HG02759 (cell line): ENCODE data around the gene CDC5L.

Experiments used
- ATAC-seq: cut with Tn5 transposase; IDR thresholded peaks from one replicate; pipeline ENCODE4 v1.9.1; 2021; ENCODE audit warnings: mild to moderate bottlenecking, moderate library complexity; ENCODE audit not compliant: unreplicated experiment

The CDC5L gene

GRCh38 chr6:44495036-44495901 lies 107.8 kb downstream of the CDC5L start:
- ATAC-seq: no peak

GRCh38 chr6:44496665-44497369 lies 109.3 kb downstream of the CDC5L start:
- ATAC-seq: no peak

DNA sequence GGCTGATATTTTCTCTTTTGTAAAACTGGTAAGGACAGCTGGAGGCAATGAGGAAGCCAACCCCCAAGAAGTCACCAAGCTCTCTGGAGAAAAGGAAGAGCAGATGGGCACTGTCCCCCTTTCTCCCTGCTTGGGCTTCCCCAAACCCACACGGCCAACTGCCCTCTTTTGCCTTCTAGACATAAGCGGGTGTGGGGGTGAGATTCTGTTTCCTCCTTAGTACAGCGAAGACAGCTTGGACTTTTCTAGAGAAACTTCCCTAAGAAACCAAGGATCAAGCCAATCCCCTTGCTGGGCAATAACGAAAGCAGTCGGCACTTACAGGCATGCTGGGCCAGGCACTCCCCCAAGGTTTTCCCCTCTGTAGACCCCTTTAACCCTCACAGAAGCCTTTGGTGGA lies 110.3 kb downstream of the CDC5L start:
- ATAC-seq: no peak

- no peak for ATAC-seq
These were observed 110.9 kb downstream of the CDC5L start for GRCh38 chr6:44498436-44498835.

- ATAC-seq: no peak
These were observed 112.1 kb downstream of the CDC5L start for GRCh38 chr6:44499609-44500008.
